Left ventricle myocardium inferior (tissue), 1 donor: ENCODE measurements around the gene TSPAN14. TPM values are rescaled to one million over a fixed set of nuclear protein-coding genes. Genes with fewer than 3 reads are reported as not detected.

Source experiments
- DNase-seq: peaks from one replicate; pipeline ENCODE4 v3.0.0-alpha.2; 2020
- H3K27ac ChIP-seq: fragments of 200-600 bp; replicated peaks from 2 replicates; pipeline ENCODE4 v1.8.0; 2021
- H3K27me3 ChIP-seq: fragments of 200-600 bp; 2 replicates; pipeline ENCODE4 v1.8.0; 2021; ENCODE audit warnings: low read depth
- H3K36me3 ChIP-seq: fragments of 200-600 bp; 2 replicates; pipeline ENCODE4 v1.8.0; 2021
- H3K4me1 ChIP-seq: fragments of 200-600 bp; 2 replicates; pipeline ENCODE4 v1.8.0; 2021
- H3K4me3 ChIP-seq: fragments of 200-600 bp; 2 replicates; pipeline ENCODE4 v1.8.0; 2021; ENCODE audit warnings: mild to moderate bottlenecking, moderate library complexity
- H3K9me3 ChIP-seq: fragments of 200-600 bp; replicated peaks from 2 replicates; pipeline ENCODE4 v1.8.0; 2021
- intact Hi-C: fragments of 100-400 bp; cut with micrococcal nuclease; formaldehyde crosslinking; loops from one replicate; pipeline ENCODE4 v1.11.0; 2022
- total RNA-seq: library from RNA; stranded (reverse); fragmentation: NEBNext Ultra II Directional; extraction: Animal tissue kit (Norgen Biotek cat#: 25700); gene quantifications from one replicate; pipeline ENCODE4 v1.2.1, GENCODE V29; 2021
- TF ChIP-seq, protein P1 (sequence below): fragments of 200-600 bp; IDR thresholded peaks from 2 replicates; pipeline ENCODE4 v1.8.0; 2021; ENCODE audit warnings: antibody characterized with exemption, mild to moderate bottlenecking, borderline replicate concordance
- donor health status: DM: no; HTN: yes; CAD: no; lungs with severe emphysema.

The TSPAN14 gene
- total RNA-seq, 1 donor from 2014 or later = 33.4 TPM

DNA sequence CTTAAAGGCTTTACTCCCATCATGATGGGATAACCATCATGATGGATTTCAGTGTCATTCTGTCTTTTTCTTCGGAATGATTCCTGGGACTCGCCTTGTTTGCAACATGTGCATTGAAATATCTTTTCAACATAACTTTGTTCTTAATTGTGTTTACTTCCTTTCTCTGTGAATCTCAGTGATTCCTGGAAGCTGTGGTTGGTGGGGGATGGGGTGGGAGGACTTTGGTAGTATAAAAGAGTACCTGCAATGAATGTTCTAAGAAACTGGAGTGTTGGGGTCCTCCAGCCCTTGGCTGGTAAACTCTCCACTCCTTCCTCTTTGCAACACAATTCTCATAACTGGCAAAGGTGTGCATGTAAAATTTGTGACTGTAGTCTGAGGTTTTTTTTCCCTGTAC is 72.1 kb downstream of the TSPAN14 start:
- H3K9me3 ChIP-seq = no peaks in the 10 kb centered on the region
- peaks cover 58% of the 10 kb centered on the region for H3K4me1 ChIP-seq
- DNase-seq = no peak
- H3K27ac ChIP-seq = peak overlapping the region; percentile 46
- intact Hi-C loops = no loop called here
- H3K36me3 ChIP-seq = peaks cover under 1% of the 10 kb centered on the region
- TF ChIP-seq, protein P1, sequence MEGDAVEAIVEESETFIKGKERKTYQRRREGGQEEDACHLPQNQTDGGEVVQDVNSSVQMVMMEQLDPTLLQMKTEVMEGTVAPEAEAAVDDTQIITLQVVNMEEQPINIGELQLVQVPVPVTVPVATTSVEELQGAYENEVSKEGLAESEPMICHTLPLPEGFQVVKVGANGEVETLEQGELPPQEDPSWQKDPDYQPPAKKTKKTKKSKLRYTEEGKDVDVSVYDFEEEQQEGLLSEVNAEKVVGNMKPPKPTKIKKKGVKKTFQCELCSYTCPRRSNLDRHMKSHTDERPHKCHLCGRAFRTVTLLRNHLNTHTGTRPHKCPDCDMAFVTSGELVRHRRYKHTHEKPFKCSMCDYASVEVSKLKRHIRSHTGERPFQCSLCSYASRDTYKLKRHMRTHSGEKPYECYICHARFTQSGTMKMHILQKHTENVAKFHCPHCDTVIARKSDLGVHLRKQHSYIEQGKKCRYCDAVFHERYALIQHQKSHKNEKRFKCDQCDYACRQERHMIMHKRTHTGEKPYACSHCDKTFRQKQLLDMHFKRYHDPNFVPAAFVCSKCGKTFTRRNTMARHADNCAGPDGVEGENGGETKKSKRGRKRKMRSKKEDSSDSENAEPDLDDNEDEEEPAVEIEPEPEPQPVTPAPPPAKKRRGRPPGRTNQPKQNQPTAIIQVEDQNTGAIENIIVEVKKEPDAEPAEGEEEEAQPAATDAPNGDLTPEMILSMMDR = no peak
- no peaks in the 10 kb centered on the region for H3K27me3 ChIP-seq
- no peak overlapping the region for H3K4me3 ChIP-seq

DNA sequence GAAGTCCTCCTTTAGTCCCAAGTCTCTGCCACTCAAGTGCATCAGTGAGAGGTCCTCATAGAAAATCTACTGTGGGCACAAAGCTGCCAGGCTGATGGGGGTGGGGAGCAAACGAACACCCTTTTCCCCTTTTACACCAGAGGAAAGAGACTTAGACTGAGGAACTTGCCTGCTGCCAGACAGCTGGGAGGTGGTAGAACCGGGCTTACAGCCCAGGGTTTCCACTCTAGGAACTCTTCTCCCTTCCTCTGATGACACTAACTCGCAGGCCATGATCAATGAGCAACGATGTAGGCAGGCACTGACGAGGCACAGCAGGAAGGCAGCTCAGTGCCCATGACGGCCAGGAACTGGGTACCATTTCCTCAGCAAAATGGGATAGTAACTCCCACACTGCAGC is 72.6 kb downstream of the TSPAN14 start:
- Histone ChIP-seq H3K36me3 (no peaks in the 10 kb centered on the region), H3K27ac (peak overlapping the region; percentile 46), H3K9me3 (no peaks in the 10 kb centered on the region), H3K27me3 (no peaks in the 10 kb centered on the region), H3K4me3 (no peak overlapping the region), H3K4me1 (peaks cover 58% of the 10 kb centered on the region)
- TF ChIP-seq, protein P1 = no peak
- intact Hi-C loops = no loop called here
- no peak for DNase-seq

GRCh38 chr10:80528185-80528700 is 74.1 kb downstream of the TSPAN14 start:
- Histone ChIP-seq H3K27me3 (no peaks in the 10 kb centered on the region), H3K4me3 (no peak overlapping the region), H3K27ac (peak overlapping the region; percentile 84), H3K36me3 (no peaks in the 10 kb centered on the region), H3K4me1 (peaks cover 58% of the 10 kb centered on the region), H3K9me3 (no peaks in the 10 kb centered on the region)
- DNase-seq = no peak
- intact Hi-C loops = no loop called here
- TF ChIP-seq, protein P1 = no peak

DNA sequence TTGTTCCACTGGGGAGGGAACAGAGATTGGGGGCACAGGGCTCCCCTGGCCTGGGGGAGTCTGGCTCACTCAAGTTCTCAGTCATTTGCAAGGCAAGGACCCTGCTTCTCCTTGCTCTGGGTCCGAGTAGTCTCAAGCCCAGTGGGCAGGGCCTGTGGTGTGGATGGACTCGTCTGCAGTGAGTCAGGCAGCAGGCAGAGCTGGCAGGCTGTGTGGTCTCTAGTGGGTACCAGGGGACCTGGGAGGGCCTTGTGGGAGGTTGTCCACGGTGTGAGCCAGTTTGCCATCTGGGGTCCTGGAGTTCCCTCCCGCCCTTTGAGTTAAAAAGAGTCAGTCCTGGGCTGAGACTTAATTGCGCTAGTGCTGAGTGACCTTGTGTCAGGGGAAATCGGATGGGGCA is 74.8 kb downstream of the TSPAN14 start:
- peak overlapping the region; percentile 84 for H3K27ac ChIP-seq
- H3K36me3 ChIP-seq = no peaks in the 10 kb centered on the region
- H3K9me3 ChIP-seq = no peaks in the 10 kb centered on the region
- H3K4me1 ChIP-seq = peaks cover 53% of the 10 kb centered on the region
- TF ChIP-seq, protein P1 = no peak
- intact Hi-C loops = no loop called here
- H3K4me3 ChIP-seq = no peak overlapping the region
- no peak for DNase-seq
- H3K27me3 ChIP-seq = no peaks in the 10 kb centered on the region

DNA sequence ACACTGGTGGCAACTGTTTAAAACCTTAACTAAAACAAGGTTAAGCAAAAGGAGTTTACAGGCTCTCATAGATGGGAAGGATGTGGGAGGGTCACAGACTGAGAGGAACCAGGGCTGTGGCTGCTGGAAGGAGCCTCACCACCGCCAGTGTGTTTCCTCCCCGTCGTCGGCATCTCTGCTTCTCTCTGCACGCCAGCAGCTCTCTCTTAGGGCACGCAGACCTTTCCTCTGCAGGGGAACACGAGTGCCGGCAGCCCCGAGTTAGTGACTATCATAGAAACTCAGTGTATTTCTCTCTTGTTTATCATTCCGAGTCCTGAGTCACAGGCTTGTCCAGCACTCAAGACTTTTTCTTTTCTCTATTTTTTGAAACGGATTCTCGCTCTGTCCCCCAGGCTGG is 75.5 kb downstream of the TSPAN14 start:
- H3K4me1 ChIP-seq = peaks cover 45% of the 10 kb centered on the region
- H3K27ac ChIP-seq = peak overlapping the region; percentile 84
- H3K4me3 ChIP-seq = no peak overlapping the region
- no peaks in the 10 kb centered on the region for H3K36me3 ChIP-seq
- peak; percentile 43 for DNase-seq
- TF ChIP-seq, protein P1 = no peak
- intact Hi-C loops = no loop called here
- H3K9me3 ChIP-seq = no peaks in the 10 kb centered on the region
- H3K27me3 ChIP-seq = no peaks in the 10 kb centered on the region
